GM21423 (cell line): ENCODE results near the gene REV1.
"Not testable (repeated sequence)": the region's sequence is repeated elsewhere in the genome, so short reads cannot be mapped to it uniquely, and the experiment has no call there.

ENCODE experiments used
- ATAC-seq: cut with Tn5 transposase; IDR thresholded peaks from one replicate; pipeline ENCODE4 v1.9.1; 2021; ENCODE audit warnings: mild to moderate bottlenecking, moderate library complexity; ENCODE audit not compliant: unreplicated experiment

Gene REV1

DNA sequence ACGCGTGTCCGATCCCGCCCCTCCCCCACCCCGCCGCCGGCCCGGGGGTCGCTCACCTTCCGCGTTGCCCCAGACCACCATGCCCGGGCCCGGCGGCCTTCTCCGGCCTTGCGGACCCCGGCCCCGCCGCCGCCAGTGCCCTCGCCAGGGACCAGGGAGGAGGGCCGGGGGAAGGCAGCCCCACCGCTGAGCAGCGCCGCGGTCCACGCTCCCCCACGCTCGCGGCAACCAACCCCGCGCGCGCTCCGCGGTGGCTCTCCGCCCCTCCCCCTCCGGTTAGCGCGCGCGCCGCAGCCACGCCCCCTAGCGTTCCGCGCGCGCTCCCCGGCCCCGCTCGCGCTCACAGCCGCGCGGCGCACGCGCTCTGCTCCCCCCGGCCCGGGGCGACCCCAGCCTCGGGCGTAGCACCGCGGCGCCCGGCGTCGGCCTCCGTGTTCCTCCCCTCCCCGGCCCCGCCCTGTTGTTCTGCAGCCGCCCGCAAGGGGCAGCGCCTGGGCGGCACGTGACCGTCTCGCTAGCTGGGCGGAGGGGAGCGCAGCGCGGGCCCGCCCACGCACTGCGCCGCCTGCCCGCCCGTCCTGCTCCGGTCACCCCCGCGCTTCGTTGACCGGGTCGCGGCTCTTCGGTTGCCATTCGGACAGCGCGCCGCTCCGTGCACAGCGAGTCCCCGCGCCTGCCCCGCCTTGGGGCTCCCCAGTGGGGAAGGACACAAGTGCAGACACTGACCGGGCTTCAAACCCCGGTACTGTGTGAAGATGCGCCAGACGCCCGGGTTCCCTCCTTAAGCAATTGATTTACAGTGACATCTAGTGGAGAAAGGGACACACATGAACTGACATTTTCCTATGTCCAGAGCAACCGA is at the start of gene REV1:
REV1 (minus strand) TSS at position 257 of the 862 bp plus-strand sequence. CDS start 25,042 bp downstream, outside the sequence.
- ATAC-seq, result peak; percentile 80

DNA sequence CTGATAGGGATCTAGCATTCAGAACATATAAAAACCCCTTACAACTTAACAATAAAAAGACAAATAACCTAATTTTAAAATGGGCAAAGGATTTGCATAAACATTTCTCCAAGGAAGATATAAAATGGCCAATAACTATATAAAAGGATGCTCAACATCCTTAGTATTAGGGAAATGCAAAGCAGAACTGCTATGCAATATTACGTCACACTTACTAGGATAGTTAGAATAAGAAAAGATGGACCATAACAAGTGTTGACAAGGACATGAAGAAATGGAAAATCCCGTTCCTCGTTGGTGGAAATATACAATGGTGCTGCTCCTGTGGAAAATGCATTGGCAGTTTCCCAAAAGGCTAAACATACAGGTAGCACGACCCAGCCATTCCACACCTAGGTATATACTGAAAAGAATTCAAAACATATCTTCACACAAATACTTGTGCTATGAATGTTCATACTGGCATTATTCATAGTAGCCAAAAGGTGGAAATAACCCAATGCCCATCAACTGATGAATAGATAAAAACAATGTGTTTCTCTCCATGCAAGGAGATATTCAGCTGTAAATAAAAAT is 48.2 kb upstream of the REV1 start:
- ATAC-seq, result no peak

DNA sequence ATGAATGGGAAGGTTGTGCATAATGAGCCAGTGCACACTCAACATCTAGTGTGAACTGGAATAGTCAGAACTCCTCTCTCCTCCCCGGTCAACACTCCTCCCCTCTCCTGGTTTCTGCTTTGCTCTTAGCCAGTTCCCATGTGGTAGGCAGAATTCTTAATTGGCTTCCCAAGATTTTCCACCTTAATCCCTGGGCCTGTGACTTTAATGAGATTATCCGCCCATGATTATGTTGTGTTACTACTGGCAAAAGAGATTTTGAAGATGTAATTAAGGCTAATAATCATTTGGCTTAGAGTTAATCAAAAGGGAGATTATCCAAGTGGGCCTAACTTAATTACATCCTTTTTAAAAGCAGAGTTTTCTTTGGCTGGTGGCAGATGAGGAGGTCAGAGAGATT is 34.2 kb upstream of the REV1 start:
- no peak for ATAC-seq

DNA sequence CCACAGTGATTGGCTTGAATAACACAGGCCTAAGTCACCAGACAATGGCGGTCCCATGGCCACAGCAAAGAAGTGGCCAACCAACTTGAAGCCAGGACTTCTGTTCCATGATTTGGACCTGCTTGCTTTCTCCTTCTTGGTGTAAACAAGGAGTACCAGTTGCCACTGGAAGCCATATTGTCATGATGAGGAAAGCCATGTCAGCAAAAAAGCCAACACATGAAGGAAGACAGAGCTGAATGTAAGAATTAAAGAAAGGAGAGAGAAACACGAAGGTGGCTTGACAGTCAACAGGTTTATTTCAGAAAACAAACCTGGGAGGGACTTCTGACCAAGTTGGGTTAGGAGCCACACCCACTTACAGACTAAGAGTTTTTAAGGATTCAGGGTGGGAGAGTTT is 32.3 kb upstream of the REV1 start:
- ATAC-seq, result no peak

DNA sequence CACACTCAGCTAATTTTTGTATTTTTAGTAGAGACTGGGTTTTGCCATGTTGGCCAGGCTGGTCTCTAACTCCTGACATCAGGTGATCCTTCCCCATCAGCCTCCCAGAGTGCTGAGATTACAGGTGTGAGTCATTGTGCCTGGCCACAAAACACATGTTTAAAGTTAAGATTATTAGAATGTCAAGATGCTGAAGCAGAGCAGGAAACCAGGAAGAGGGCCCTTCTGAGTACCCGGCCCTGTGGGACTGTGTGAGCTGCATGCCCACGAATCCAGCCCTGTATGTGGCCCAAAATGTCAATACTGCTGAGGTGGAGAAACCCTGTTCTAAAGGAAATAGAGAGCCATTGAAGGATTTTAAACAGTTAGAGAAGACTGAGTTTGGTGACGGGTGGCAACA is 31.0 kb upstream of the REV1 start:
- ATAC-seq, result no peak

DNA sequence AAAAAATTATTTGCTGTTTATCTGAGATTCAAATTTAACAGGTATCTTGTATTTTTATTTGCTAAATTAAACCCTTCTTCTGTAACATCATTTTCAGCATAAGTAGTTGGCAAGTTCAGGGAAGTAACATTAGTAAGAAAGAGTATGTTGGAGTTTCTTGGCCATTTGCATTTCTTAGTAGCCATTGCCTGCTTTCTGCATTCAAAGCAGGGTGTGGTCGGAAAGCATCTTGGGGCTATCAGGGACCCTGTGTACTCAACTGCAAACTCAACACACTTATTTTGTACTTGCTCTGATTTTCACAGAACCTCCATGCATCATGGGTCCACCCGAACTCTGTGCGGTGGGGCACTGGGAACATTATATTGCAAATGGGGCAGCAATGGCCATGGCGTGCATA is 30.4 kb upstream of the REV1 start:
- no peak for ATAC-seq

DNA sequence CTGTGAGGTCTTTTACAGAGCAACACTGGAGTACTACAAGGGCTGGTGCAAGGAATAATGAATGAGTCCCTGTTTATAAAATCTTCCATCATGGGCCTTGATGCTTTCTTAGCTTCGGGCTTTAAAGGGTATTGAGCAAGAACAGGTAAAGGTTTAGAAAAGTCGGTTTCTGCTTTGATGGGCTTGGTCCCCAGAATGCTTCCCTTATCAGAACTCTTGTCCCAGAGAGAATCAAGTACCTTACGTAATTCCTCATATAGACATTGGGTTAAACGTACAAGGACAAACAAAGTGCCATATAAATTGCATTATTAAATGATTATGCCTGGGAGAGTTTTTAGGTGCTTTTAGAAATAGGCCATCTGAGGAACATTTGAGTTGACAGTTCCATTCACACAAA is 24.5 kb upstream of the REV1 start:
- ATAC-seq, result no peak

DNA sequence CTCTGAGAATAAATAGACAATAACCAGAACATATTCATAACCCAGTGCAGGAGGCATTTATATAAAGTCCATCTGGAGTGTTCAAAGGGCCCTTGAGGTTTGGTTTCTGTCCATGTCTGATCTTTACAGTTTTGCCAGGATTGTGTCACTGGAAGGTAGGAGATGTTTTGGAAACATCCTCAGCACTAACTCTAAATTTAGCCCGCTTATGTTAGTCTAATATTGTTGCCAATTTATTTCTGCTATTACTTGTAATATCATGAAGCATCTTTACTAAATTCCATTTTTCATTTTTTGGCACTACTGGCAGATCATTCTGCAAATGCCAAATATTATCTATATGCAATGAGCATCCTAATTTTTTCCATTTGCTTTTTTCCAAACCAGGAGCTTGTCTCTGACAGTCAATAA is 22.4 kb upstream of the REV1 start:
- no peak for ATAC-seq

DNA sequence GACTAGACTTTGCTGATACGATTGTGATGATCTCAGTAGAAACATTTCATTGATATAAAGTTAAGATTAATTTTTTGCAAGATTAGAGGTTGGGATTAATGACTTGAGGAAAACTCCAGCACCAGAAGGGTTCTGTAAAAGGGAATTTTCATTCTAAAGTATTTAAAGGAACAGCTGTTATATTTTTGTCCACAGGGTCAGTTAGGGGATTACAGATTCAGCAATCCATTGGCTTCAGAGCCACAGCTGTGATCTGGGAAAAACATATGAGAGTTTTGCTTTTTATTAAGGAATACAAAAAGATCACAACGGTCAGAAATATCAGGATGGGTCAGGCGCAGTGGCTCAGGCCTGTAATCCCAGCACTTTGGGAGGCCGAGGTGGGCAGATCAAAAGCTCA is 19.6 kb upstream of the REV1 start:
- ATAC-seq, result no peak

DNA sequence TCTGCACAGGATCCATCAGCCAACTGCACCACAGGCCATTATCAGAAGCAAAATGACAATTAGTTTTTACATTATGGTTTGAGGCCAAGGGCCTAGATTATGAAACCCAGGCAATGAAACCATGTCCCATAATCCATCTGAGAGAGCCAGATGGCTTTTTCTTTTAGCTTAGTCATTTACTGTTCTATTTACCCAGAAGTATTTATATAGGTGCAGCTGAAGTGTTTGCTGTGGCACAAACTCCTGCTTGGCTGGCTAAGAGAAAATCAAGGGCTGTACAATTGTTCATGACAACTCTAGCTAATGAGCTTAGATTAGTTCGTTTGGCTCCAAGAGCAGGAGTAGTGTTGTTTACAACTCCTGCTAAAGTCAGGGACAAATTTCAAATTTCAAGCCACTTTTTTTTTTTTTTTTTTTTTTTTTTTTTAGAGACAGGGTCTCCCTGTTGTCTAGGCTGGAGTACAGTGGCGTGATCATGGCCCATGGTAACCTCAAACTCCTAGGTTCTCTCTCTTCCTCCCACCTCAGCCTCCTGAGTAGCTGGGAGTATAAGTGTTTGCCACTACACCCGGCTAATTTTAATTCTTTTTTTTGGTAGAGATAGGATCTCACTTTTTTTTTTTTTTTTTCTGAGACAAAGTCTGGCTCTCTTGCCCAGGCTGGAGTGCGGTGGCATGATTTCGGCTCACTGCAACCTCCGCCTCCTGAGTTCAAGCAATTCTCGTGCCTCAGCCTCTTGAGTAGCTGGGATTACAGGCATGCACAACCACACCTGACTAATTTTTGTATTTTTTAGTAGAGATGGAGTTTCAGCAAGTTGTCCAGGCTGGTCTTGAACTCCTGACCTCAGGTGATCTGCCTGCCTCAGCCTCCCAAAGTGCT is 18.4 kb upstream of the REV1 start:
- ATAC-seq, result no peak

DNA sequence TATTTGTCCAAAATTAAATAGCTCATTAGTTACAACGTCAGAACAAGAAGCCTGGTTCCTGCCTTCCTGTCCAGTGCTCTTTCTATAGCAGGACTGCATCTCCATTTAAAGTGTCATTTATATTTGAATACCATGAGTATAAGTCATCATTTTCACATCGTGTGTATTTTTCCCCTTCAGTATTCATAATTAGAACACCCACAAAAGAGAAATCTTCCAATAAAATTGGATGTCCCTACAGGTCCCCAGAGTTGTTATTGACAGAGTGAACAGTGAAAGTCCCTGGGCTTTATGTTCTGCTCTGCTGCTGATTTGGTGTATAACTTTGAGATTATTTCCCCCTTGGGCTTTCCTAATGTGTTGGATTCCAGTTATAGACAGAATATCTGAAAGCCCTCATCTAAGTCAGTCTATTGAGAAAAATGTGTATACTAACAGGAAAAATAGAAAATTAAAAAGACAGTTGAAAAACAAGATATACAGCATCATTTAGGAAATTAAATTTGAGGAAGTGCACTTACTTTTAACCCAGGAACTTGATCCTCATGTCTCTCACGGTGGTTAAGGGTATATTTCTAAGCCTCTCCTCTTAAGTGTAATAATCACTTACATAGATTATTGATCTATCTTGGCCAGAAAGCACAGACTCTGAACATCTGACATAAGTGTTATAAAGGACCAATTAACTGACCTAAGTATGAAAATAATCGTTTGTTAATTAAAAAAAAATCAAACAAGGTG is 15.2 kb upstream of the REV1 start:
- ATAC-seq, result no peak

DNA sequence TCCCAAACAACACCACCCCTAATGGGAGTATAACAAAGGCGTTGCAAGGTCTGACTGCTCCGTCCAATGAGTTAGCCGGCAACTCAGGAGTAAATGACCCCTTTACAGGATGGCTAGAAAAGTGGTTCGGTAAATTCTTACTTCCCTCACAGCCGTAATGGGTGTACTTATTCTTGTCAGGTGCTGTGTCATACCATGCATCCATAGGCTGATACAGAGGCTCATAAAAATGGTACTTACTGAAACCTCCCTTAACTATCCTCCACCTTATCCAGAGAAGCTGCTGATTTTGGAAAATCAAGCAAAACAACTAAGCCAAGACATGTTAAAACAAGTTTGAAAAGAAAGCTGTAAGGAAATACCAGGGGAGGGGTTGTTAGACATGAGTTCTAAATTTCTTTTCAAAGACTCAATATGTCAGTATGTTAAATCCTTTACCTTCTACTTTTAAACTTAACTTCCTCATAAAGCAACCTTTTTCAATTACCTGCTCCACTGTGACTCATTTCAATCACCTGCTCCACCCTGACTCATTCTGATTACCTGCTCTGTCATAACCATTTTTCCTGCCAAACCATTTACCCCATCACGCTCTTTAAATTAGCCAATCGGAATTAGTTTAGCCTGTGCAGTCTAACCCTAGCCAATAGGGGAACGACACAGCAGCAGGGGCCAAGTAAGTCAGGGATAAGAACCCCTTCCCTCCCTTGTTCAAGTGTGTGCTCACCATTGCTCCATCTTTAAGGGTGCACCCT is 14.0 kb upstream of the REV1 start:
- ATAC-seq, result not testable (repeated sequence)

DNA sequence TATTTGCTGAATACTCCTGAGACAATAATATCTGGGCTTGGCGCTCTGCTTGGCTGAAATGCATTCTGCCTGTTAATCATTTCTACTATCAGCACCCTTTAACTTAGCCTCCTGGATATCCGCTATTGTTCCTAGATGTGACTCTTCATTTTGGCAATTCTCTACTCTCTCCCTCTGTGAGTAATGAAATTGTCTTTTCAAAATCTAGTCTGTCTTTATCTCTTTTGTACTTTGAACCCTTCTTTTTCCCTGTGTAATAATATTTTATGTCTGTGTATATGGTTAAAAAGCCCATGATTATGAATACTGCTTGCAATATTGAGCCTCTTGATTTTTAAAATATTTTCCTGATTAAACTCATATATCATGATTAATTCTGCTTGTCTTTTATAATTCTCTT is 6.2 kb upstream of the REV1 start:
- no peak for ATAC-seq

DNA sequence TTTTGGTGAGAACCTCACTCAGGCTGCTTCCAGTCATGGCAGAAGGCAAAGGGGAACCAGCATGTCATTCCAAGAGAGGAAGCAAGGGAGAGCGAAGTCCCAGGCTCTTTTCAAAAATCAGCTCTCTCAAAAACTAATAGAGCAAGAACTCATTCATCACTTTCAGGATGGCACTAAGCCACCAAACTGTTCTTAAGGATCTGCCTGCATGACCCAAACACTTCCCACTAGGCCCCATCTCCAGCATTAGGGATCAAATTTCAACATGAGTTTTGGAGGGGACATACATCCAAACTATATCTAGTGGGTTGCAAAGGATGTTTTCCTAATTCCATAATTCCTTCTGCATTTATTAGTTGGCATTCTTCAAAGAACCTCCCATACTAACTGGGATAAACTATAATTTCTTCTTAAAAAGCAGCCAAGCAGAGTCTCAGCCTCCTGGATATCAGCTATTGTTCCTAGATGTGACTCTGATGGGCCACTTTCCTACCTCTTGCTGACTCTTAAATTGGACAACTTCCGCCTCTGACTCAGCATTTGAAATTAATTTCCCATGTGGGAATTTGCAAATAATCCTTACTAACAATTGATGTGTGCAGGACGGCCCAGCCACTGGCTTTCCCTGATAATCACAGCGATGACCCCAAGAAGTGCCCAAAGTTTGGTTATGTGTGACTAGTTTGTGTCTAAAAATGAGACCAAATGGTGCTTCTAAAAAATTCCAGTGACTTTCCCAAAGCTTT is 5.5 kb upstream of the REV1 start:
- ATAC-seq, result no peak

DNA sequence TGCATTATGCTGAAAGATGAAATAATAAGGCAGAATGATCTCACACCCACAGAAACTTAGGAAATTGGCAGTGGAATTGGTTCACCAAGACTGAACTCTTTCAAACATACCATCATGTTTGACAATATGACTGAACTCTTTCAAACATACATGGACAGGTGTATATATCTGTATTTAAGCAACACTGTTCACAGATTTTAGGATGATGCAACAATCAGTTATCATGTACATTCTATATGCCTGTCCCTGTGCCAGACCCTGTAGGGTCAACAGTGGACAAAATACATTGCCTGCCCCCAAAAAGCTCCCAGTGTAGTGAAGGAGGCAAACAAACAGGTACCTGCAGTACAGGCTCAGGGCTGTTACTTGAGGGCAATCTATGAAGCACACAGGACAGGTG is 2.9 kb upstream of the REV1 start:
- no peak for ATAC-seq

DNA sequence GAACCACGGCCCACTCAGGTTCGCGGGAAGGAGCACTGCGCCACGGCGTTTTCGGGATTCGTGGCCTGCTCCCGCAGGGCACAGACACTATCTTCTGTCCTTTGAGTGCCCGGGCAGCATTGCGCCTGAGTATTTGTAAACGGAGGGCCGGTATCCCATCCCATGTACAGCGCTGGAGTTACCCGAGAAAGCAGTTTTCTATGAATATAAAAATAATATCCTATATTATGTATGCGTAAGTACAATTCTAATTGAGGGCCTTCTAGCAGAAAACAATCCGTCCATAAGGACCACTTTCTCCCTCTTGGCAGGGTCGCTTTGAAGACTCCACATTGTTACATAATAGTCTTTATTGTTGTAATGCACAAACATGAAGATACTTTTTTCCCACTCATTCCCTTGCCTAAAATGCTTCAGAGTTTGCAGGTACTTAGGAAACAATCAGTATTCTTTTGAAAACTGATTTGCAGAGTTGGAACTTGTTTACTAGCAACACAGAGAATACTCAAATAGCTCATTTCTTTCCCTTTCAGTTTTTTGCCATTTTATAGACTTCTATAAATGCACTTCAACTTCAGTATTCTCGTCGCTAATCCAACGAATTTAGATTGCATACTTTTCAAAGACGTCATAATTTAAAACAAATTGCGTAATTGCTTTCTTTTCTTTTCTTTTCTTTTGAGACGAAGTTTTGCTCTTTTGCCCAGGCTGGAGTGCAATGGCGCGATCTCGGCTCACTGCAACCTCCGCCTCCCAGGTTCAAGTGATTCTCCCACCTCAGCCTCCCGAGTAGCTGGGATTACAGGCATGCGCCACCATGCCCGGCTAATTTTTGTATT is 1.0 kb upstream of the REV1 start:
- ATAC-seq, result no peak

DNA sequence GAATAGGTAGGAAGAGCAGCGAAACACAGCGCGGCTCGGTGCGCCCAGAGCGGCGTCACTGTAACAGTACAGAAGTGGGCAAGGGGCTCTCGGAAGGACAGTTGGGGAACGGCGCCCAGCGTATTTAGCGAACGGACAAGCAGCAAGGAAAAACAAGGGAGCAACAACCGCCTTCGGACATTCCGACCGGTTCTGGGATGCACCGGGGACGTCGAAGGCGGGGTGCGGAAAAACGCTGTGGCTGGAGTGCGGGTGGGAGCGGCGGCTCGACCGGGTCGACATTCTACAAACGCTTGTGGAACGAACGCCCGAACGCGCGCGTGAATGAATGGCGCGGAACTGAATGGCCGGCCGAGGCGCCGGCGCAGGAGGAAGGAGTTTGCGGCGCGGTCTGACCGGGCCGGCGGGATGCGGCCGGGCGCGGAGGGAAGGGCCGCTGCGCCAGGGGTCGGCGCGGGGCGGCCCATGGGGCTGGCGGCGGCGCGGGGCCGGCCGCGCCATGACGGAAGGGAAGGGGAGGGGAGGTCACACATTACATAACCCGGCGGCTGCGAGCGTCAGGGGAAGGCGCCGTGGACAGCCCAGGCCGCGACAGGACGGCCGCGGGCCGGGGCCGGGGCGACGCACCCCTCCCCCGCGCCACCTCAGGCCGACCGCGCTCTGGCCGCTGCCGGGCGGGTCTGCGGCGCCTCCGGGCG is 605 bp downstream of the REV1 start:
- peak; percentile 33 for ATAC-seq

DNA sequence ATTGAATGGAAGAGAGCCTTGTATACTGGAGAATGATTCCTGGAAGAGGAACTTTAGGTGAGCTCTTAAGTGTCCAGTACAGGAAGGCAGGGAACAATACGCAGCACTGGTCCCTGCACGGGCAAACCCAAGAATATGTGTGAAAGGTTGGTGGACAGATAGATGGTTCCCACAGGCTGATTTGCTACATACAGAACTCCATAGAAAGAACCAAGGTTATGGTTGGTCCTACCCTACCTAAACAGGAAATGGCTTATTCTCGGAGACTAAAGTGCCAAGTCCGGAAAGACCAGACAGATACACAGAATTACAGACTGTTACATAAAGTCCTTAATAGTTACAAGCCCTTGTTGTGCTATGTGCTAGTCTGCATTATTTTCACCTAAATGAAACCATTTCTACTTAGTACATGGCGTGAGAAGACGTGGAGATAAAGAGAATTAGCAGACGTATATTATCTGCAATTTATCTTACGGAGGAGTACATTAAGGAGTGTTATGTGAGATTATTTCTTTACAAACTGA is 1.2 kb downstream of the REV1 start:
- ATAC-seq, result no peak
